GM21526 (cell line): ENCODE results near the gene TRIM2.

Experiments
- ATAC-seq: cut with Tn5 transposase; IDR thresholded peaks from one replicate; pipeline ENCODE4 v1.9.1; 2021; ENCODE audit warnings: moderate library complexity; ENCODE audit not compliant: unreplicated experiment, low FRiP score

Gene TRIM2

GRCh38 chr4:153269218-153269990 lies 65.2 kb downstream of the TRIM2 start:
- ATAC-seq = no peak

- no peak for ATAC-seq
These were observed 66.1 kb downstream of the TRIM2 start for GRCh38 chr4:153270361-153270760.

- no peak for ATAC-seq
These were observed 67.6 kb downstream of the TRIM2 start for GRCh38 chr4:153271820-153272219.

- ATAC-seq = no peak
These were observed 69.5 kb downstream of the TRIM2 start for GRCh38 chr4:153273751-153274150.

- no peak for ATAC-seq
These were observed 70.7 kb downstream of the TRIM2 start for GRCh38 chr4:153274967-153275366.

- no peak for ATAC-seq
These were observed 71.4 kb downstream of the TRIM2 start for GRCh38 chr4:153275380-153276276.

- ATAC-seq = no peak
These were observed 72.7 kb downstream of the TRIM2 start for GRCh38 chr4:153276971-153277370.

GRCh38 chr4:153281476-153281875 lies 77.2 kb downstream of the TRIM2 start:
- ATAC-seq = no peak

GRCh38 chr4:153282023-153282422 lies 77.8 kb downstream of the TRIM2 start:
- ATAC-seq = no peak

- ATAC-seq = no peak
These were observed 79.0 kb downstream of the TRIM2 start for GRCh38 chr4:153283260-153283659.

- no peak for ATAC-seq
These were observed 85.9 kb downstream of the TRIM2 start for GRCh38 chr4:153290134-153290533.

- ATAC-seq = no peak
These were observed 87.3 kb downstream of the TRIM2 start for GRCh38 chr4:153291562-153291961.

- no peak for ATAC-seq
These were observed 88.9 kb downstream of the TRIM2 start for GRCh38 chr4:153292897-153293741.

- ATAC-seq = no peak
These were observed 89.5 kb downstream of the TRIM2 start for GRCh38 chr4:153293742-153294057.

GRCh38 chr4:153294631-153295030 lies 90.4 kb downstream of the TRIM2 start:
- no peak for ATAC-seq

GRCh38 chr4:153295131-153295755 lies 91.0 kb downstream of the TRIM2 start:
- no peak for ATAC-seq

- ATAC-seq = no peak
These were observed 92.0 kb downstream of the TRIM2 start for GRCh38 chr4:153296040-153296823.

GRCh38 chr4:153297116-153297515 lies 92.9 kb downstream of the TRIM2 start:
- ATAC-seq = no peak

GRCh38 chr4:153310793-153311192 lies 106.5 kb downstream of the TRIM2 start:
- no peak for ATAC-seq

GRCh38 chr4:153314915-153315314 lies 110.7 kb downstream of the TRIM2 start:
- ATAC-seq = no peak
